ENCODE results near the gene ASCL4. TPM values are rescaled to one million over a fixed set of nuclear protein-coding genes. Genes with fewer than 3 reads are reported as not detected.

ASCL4 gene
- total and polyA plus RNA-seq, 2 of the 8 experiments (the other 6 are each of a cell fraction or from before 2014, with no cell fraction given), result not detected

DNA sequence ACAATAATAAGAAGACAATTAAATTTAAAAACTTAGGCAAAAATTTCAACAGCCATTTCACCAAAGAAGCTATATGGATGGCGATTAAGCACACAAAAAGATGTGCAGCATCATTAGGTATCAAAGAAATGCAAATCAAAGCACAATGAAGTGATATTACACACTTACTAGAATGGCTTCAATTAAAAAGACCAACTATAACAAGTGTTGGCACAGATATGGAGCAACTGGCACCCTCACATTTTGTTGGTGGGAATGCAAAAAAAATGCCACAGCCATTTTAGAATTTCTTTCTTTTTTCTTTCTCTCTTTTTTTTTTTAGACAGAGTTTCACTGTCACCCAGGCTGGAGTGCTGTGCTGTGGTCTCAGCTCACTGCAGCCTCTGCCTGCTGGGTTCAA, 11.6 kb upstream of the ASCL4 start:
- Histone ChIP-seq H4K91ac (replicated peaks; ENCODE audit: insufficient read length, low read length) (no peak overlapping the region), H2BK120ac (replicated peaks; ENCODE audit: low read depth, low read length) (no peak overlapping the region), H3K23me2 (ENCODE audit: low read depth, low read length) (peaks cover 12% of the 10 kb centered on the region), H3K4me3 (ENCODE audit: extremely low read depth in 1 of 4, insufficient read depth in 2 of 4, low read depth in 3 of 4, low read length in 4 of 4) (no peak overlapping the region), H3K9ac (replicated peaks in 1 of 4; ENCODE audit: extremely low read depth in 1 of 4, low read depth in 3 of 4, low read length in 3 of 4) (no peak overlapping the region), H2BK12ac (ENCODE audit: low read depth, low read length) (no peak overlapping the region), H3K4me2 (ENCODE audit: insufficient read depth in 1 of 2, low read depth in 2 of 2, low read length in 2 of 2) (no peak overlapping the region), H2BK20ac (ENCODE audit: low read length) (no peak overlapping the region), H4K8ac (ENCODE audit: extremely low read depth, insufficient read depth, low read length) (no peak overlapping the region), H3K14ac (ENCODE audit: insufficient read length) (no peak overlapping the region), H3K18ac (ENCODE audit: extremely low read depth, low read length) (no peak overlapping the region), H3K9me3 (ENCODE audit: insufficient read depth in 2 of 2, low read depth in 1 of 2, low read length in 1 of 2) (no peaks in the 10 kb centered on the region), H2BK15ac (ENCODE audit: low read length) (no peak overlapping the region), H3K79me2 (ENCODE audit: control insufficient read depth in 1 of 2, insufficient read depth in 2 of 2, low read length in 2 of 2) (peaks cover 6 to 27% of the 10 kb centered on the region in 2 experiments; a peak in 3 of 4 replicates), H2AK5ac (ENCODE audit: low read depth, low read length) (no peak overlapping the region), H3K27me3 (replicated peaks in 1 of 4; ENCODE audit: control insufficient read depth in 3 of 4, extremely low read depth in 1 of 4, insufficient read depth in 3 of 4, low read length in 3 of 4) (no peaks in the 10 kb centered on the region), H2AFZ (ENCODE audit: low read length) (no peak overlapping the region), H3K36me3 (ENCODE audit: control insufficient read depth in 2 of 4, insufficient read depth in 4 of 4, low read length in 3 of 4) (no peaks in the 10 kb centered on the region), H2BK5ac (ENCODE audit: low read depth, low read length) (no peak overlapping the region), H3K79me1 (ENCODE audit: low read depth, low read length) (no peaks in the 10 kb centered on the region), H3K56ac (replicated peaks; ENCODE audit: insufficient read length, low read depth, low read length) (no peak overlapping the region), H3K4ac (replicated peaks; ENCODE audit: insufficient read length, low read depth, low read length) (no peak overlapping the region), H4K20me1 (replicated peaks in 1 of 2; ENCODE audit: control insufficient read depth in 1 of 2, insufficient read depth in 2 of 2, low read length in 2 of 2) (no peaks in the 10 kb centered on the region), H3K23ac (ENCODE audit: insufficient read length) (no peak overlapping the region), H3K27ac (ENCODE audit: low read depth, low read length) (no peak overlapping the region), H4K5ac (ENCODE audit: insufficient read length, low read depth, low read length) (no peak overlapping the region), H3K4me1 (replicated peaks in 1 of 4; ENCODE audit: control insufficient read depth in 3 of 4, insufficient read depth in 4 of 4, low read length in 3 of 4) (peaks cover 0 to 8% (median under 1%) of the 10 kb centered on the region in 4 experiments; a peak in 3 of 7 replicates)
- TF ChIP-seq ASH2L (IDR thresholded peaks at IDR 0.05; ENCODE audit: low read length), result no peak
- TF ChIP-seq BRCA1 (IDR thresholded peaks at IDR 0.05; ENCODE audit: low read depth, low read length), result no peak
- TF ChIP-seq, protein P1, sequence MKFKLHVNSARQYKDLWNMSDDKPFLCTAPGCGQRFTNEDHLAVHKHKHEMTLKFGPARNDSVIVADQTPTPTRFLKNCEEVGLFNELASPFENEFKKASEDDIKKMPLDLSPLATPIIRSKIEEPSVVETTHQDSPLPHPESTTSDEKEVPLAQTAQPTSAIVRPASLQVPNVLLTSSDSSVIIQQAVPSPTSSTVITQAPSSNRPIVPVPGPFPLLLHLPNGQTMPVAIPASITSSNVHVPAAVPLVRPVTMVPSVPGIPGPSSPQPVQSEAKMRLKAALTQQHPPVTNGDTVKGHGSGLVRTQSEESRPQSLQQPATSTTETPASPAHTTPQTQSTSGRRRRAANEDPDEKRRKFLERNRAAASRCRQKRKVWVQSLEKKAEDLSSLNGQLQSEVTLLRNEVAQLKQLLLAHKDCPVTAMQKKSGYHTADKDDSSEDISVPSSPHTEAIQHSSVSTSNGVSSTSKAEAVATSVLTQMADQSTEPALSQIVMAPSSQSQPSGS (IDR thresholded peaks at IDR 0.05; ENCODE audit: low read length), result no peak
- TF ChIP-seq MAFK (IDR thresholded peaks at IDR 0.05; ENCODE audit: low read depth, low read length), result no peak
- no peak for TF ChIP-seq POLR2A (IDR thresholded peaks at IDR 0.05; ENCODE audit: control extremely low read depth in 1 of 2, low read depth in 2 of 2, low read length in 2 of 2)
- no peak for TF ChIP-seq TAF7 (optimal IDR thresholded peaks at IDR 0.05; ENCODE audit: borderline replicate concordance, low read depth, low read length)
- no peak for TF ChIP-seq PHF8 (conservative IDR thresholded peaks at IDR 0.05; ENCODE audit: low read depth, low read length)
- no peak for TF ChIP-seq ZNF274 (IDR thresholded peaks at IDR 0.05; ENCODE audit: borderline replicate concordance, extremely low read depth, low read length)
- TF ChIP-seq, protein P2, sequence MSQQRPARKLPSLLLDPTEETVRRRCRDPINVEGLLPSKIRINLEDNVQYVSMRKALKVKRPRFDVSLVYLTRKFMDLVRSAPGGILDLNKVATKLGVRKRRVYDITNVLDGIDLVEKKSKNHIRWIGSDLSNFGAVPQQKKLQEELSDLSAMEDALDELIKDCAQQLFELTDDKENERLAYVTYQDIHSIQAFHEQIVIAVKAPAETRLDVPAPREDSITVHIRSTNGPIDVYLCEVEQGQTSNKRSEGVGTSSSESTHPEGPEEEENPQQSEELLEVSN (IDR thresholded peaks at IDR 0.05), result no peak
- WGBS, 2 experiments (ENCODE audit: extremely low coverage in 1 of 2, insufficient coverage in 1 of 2, insufficient read length in 1 of 2, insufficient replicate concordance in 2 of 2, low coverage in 1 of 2, low lambda C conversion rate in 2 of 2, missing lambda C conversion rate in 1 of 2), result 81% methylated on average over 1 of the region's 1 CpG; no CpG with 5 or more reads in 1 of the 2 experiments
- POLR2A ChIA-PET (ENCODE audit: partially characterized antibody), result interaction anchor here (1.5 kb wide), 1 partner anchor 12 kb away, joined by 6 read pairs; the partner anchor contains the start of gene ASCL4
- CTCF ChIA-PET (ENCODE audit: partially characterized antibody), result interaction anchor here (0.7 to 2.9 kb wide), 7 partner anchors 12 to 149 kb away, joined by 3 to 22 read pairs (median 4); partner anchors contain the start of gene ASCL4
- no peak for FAIRE-seq
- no peak for DNase-seq (ENCODE audit: low read depth in 1 of 2, low spot score in 2 of 2)

Measured in H1 (cell line).